B cell (primary cell): Measurements from ENCODE around the gene MAP4K5. TPM values are rescaled to one million over a fixed set of nuclear protein-coding genes. Genes with fewer than 3 reads are reported as not detected.

ENCODE experiments used
- ATAC-seq: fragments of 200-7000 bp; cut with Tn5 transposase; one replicate; pipeline ENCODE4 v1.10.0; 2021; ENCODE audit warnings: low read depth, mild to moderate bottlenecking, moderate number of reproducible peaks, moderate library complexity
- CTCF ChIA-PET: fragments of 350-600 bp; sonication (Branson Sonifier 250); formaldehyde crosslinking; loops from one replicate; lab custom pipeline; 2021; ENCODE audit warnings: antibody characterized with exemption, inconsistent platforms; lab: Charles Lee
- POLR2A ChIA-PET: fragments of 350-600 bp; sonication (Branson Sonifier 250); formaldehyde crosslinking; loops from one replicate; lab custom pipeline; 2021; ENCODE audit warnings: antibody characterized with exemption; lab: Charles Lee
- DNase-seq: peaks from one replicate; pipeline ENCODE4 v3.0.0; 2013
- H2AFZ ChIP-seq: 2 replicates; pipeline ENCODE4 v1.6.1; 2012; ENCODE audit warnings: mild to moderate bottlenecking, low read depth, low read length; ENCODE audit not compliant: insufficient read depth, poor library complexity, severe bottlenecking
- H3K27ac ChIP-seq, 2 donors: 1 replicate in 1 of 2; 2 replicates in 1 of 2; pipeline ENCODE4 v1.5.1; 2012 to 2013; ENCODE audit warnings: low read length in 2 of 2, mild to moderate bottlenecking in 2 of 2, moderate library complexity in 1 of 2
- H3K27me3 ChIP-seq, 4 experiments: fragments of 200-600 bp in 1 of 4; sonication (generic) in 1 of 4; replicated peaks in 1 of 4; 1 replicate in 2 of 4; 2 replicates in 2 of 4; pipeline versions ENCODE4 v1.6.1 to v1.7.0; 2013 to 2016; ENCODE audit warnings: low read length in 3 of 4, mild to moderate bottlenecking in 2 of 4, mixed read lengths in 1 of 4, moderate library complexity in 1 of 4; ENCODE audit not compliant: insufficient read depth in 4 of 4, control insufficient read depth in 3 of 4; ENCODE audit errors: control extremely low read depth in 1 of 4
- H3K36me3 ChIP-seq, 2 experiments: replicated peaks in 1 of 2; 1 replicate in 1 of 2; 2 replicates in 1 of 2; pipeline versions ENCODE4 v1.6.1 to v1.7.1; 2013; ENCODE audit warnings: low read length in 1 of 2; ENCODE audit not compliant: insufficient read depth in 2 of 2, control insufficient read depth in 1 of 2; ENCODE audit errors: control extremely low read depth in 1 of 2, extremely low read depth in 1 of 2
- H3K4me1 ChIP-seq, 2 donors: fragments of 200-600 bp in 1 of 2; sonication (generic) in 1 of 2; 1 replicate in 1 of 2; 2 replicates in 1 of 2; pipeline versions ENCODE4 v1.5.1 to v1.6.1; 2013 to 2017; ENCODE audit warnings: low read length in 2 of 2; ENCODE audit not compliant: control insufficient read depth in 2 of 2, insufficient read depth in 2 of 2
- H3K4me2 ChIP-seq: replicated peaks from 2 replicates; pipeline ENCODE3; 2012; ENCODE audit warnings: mild to moderate bottlenecking, low read depth, low read length; ENCODE audit not compliant: poor library complexity, severe bottlenecking
- H3K4me3 ChIP-seq, 5 experiments: fragments of 200-600 bp in 1 of 5; sonication (generic) in 1 of 5; 1 replicate in 3 of 5; 2 replicates in 2 of 5; pipeline versions ENCODE4 v1.5.1 to v1.7.0; 2011 to 2016; ENCODE audit warnings: low read length in 4 of 5, mild to moderate bottlenecking in 4 of 5, low read depth in 2 of 5, control low read depth in 1 of 5, moderate library complexity in 1 of 5; ENCODE audit not compliant: insufficient read depth in 1 of 5; ENCODE audit errors: control extremely low read depth in 1 of 5, extremely low read depth in 1 of 5
- H3K79me2 ChIP-seq: fragments of 200-600 bp; sonication (generic); one replicate; pipeline ENCODE4 v1.6.0; 2016; ENCODE audit warnings: low read length; ENCODE audit not compliant: control insufficient read depth, insufficient read depth
- H3K9ac ChIP-seq: fragments of 200-600 bp; sonication (generic); 2 replicates; pipeline ENCODE4 v1.6.1; 2017; ENCODE audit warnings: mild to moderate bottlenecking, low read length, moderate library complexity
- H3K9me3 ChIP-seq, 3 donors: one replicate each; pipeline versions ENCODE4 v1.6.1 to v1.7.1; 2013; ENCODE audit warnings: low read length in 2 of 3; ENCODE audit not compliant: control insufficient read depth in 2 of 3, insufficient read depth in 1 of 3; ENCODE audit errors: control extremely low read depth in 1 of 3
- H4K20me1 ChIP-seq: 2 replicates; pipeline ENCODE4 v1.6.0; 2012; ENCODE audit warnings: mild to moderate bottlenecking, low read length; ENCODE audit not compliant: insufficient read depth, control insufficient read depth, poor library complexity, severe bottlenecking
- H3K27ac Mint-ChIP-seq: one replicate; pipeline ENCODE4 v1.8.0; 2021; ENCODE audit warnings: mixed read lengths
- H3K27me3 Mint-ChIP-seq: one replicate; pipeline ENCODE4 v1.8.0; 2021; ENCODE audit warnings: mixed read lengths
- H3K4me1 Mint-ChIP-seq: one replicate; pipeline ENCODE4 v1.8.0; 2021; ENCODE audit warnings: mixed read lengths
- H3K4me3 Mint-ChIP-seq: one replicate; pipeline ENCODE4 v1.8.0; 2021; ENCODE audit warnings: mixed read lengths
- H3K9me3 Mint-ChIP-seq: one replicate; pipeline ENCODE4 v1.8.0; 2022; ENCODE audit warnings: mixed read lengths; ENCODE audit not compliant: insufficient read depth
- EZH2 ChIP-seq: IDR thresholded peaks from 2 replicates; pipeline ENCODE4 v1.6.1; 2012; ENCODE audit warnings: borderline replicate concordance, low read depth, mild to moderate bottlenecking, moderate library complexity, low read length; ENCODE audit not compliant: insufficient read depth, poor library complexity, severe bottlenecking
- WGBS: methylation state at CpG from one replicate; pipeline ENCODE4 v1.1.5; 2013; ENCODE audit warnings: missing lambda C conversion rate; ENCODE audit not compliant: insufficient coverage; 5-methylcytosine and 5-hydroxymethylcytosine counted together
- intact Hi-C: fragments of 100-400 bp; cut with micrococcal nuclease; formaldehyde crosslinking; loops from one replicate; pipeline ENCODE4 v1.10.0; 2022
- polyA plus RNA-seq: library from polyadenylated mRNA; depleted of rRNA; stranded (reverse); fragments of >200 nt; gene quantifications from 2 replicates; pipeline ENCODE4 v1.2.3, GENCODE V29; 2012
- total RNA-seq, 2 donors: library from RNA; stranded (reverse); fragments of 120-200 nt in 1 of 2; gene quantifications; 1 replicate in 1 of 2; 2 replicates in 1 of 2; pipeline versions ENCODE4 v1.2.3 to v1.2.4, GENCODE V29; 2013 to 2022
- TF ChIP-seq, protein P1 (sequence below): fragments of 200-600 bp; IDR thresholded peaks from one replicate; pipeline ENCODE4 v1.8.0; 2022; ENCODE audit warnings: antibody characterized with exemption, mild to moderate bottlenecking

The MAP4K5 gene
- total and polyA plus RNA-seq, 2 donors (not counting 1 experiment from before 2014, with no cell fraction given): 14.1 to 60.0 TPM

DNA sequence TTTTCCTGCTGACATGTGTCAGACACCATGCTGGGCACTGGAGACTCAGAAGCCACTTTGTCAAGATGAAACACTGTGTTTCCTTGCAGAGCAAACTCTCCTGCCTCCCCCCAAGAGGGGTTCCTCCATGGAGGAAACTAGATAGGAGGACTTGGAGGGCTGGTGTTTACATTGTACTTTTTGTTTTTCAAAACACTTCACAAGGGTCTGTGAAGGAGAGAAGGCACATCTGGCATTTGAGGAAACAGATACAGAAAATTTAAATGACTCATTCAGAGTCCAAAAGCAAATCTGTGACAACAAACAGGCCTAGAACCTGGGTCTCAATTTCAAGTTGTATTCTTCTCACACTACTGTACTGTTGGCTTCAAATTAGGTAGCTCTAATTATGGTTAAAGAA lies 128.9 kb downstream of the MAP4K5 start:
- CTCF ChIA-PET: no interaction called here

GRCh38 chr14:50402965-50403364 lies 129.4 kb downstream of the MAP4K5 start:
- no peaks in the 10 kb centered on the region for H3K36me3 ChIP-seq
- no peaks in the 10 kb centered on the region for H3K27me3 Mint-ChIP-seq
- intact Hi-C loops: no loop called here
- peaks cover 0 to 2% (median 0%) of the 10 kb centered on the region in 3 donors for H3K9me3 ChIP-seq
- no peak for ATAC-seq
- H3K27ac Mint-ChIP-seq: no peak overlapping the region
- H3K4me1 Mint-ChIP-seq: peaks cover 19% of the 10 kb centered on the region
- ChIA-PET CTCF (no interaction called here), POLR2A (no interaction called here)
- no peak overlapping the region for H3K4me3 Mint-ChIP-seq
- no peaks in the 10 kb centered on the region for H3K27me3 ChIP-seq
- no peak overlapping the region for H2AFZ ChIP-seq
- H3K27ac ChIP-seq: no peak overlapping the region
- WGBS: no CpG with 5 or more reads among the region's 1 CpG
- H3K4me1 ChIP-seq: peaks cover 7 to 9% of the 10 kb centered on the region in 2 donors
- no peak for TF ChIP-seq EZH2
- TF ChIP-seq, protein P1, sequence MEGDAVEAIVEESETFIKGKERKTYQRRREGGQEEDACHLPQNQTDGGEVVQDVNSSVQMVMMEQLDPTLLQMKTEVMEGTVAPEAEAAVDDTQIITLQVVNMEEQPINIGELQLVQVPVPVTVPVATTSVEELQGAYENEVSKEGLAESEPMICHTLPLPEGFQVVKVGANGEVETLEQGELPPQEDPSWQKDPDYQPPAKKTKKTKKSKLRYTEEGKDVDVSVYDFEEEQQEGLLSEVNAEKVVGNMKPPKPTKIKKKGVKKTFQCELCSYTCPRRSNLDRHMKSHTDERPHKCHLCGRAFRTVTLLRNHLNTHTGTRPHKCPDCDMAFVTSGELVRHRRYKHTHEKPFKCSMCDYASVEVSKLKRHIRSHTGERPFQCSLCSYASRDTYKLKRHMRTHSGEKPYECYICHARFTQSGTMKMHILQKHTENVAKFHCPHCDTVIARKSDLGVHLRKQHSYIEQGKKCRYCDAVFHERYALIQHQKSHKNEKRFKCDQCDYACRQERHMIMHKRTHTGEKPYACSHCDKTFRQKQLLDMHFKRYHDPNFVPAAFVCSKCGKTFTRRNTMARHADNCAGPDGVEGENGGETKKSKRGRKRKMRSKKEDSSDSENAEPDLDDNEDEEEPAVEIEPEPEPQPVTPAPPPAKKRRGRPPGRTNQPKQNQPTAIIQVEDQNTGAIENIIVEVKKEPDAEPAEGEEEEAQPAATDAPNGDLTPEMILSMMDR: no peak
- H3K4me2 ChIP-seq: no peak overlapping the region
- H4K20me1 ChIP-seq: no peaks in the 10 kb centered on the region
- no peak for DNase-seq
- H3K9me3 Mint-ChIP-seq: no peaks in the 10 kb centered on the region
- no peak overlapping the region for H3K9ac ChIP-seq
- no peak overlapping the region for H3K4me3 ChIP-seq
- no peaks in the 10 kb centered on the region for H3K79me2 ChIP-seq

More for the DNA sequence above, 128.9 kb downstream of the MAP4K5 start:
- no peak overlapping the region for H3K9ac ChIP-seq
- H3K4me1 ChIP-seq: peaks cover 7 to 9% of the 10 kb centered on the region in 2 donors
- Mint-ChIP-seq H3K27me3 (no peaks in the 10 kb centered on the region), H3K27ac (no peak overlapping the region), H3K4me1 (peaks cover 19% of the 10 kb centered on the region), H3K9me3 (no peaks in the 10 kb centered on the region), H3K4me3 (no peak overlapping the region)
- ATAC-seq (no peak), DNase-seq (no peak)
- no peak overlapping the region for H3K27ac ChIP-seq
- POLR2A ChIA-PET: no interaction called here
- H2AFZ ChIP-seq: no peak overlapping the region
- no peaks in the 10 kb centered on the region for H3K36me3 ChIP-seq
- H3K9me3 ChIP-seq: peaks cover 0 to 2% (median 0%) of the 10 kb centered on the region in 3 donors
- no peaks in the 10 kb centered on the region for H3K79me2 ChIP-seq
- H3K4me2 ChIP-seq: no peak overlapping the region
- no peaks in the 10 kb centered on the region for H3K27me3 ChIP-seq
- no peak overlapping the region for H3K4me3 ChIP-seq
- TF ChIP-seq, protein P1: no peak
- no peak for TF ChIP-seq EZH2
- intact Hi-C loops: no loop called here
- no peaks in the 10 kb centered on the region for H4K20me1 ChIP-seq
